ENCODE measurements around the gene CREBBP. TPM values are rescaled to one million over a fixed set of nuclear protein-coding genes. Genes with fewer than 3 reads are reported as not detected.

Gene CREBBP
- total RNA-seq, 1 experiment from 2014 or later, result 79.1 TPM

- Histone ChIP-seq H3K4ac (ENCODE audit: low read depth, low read length) (no peak overlapping the region), H2BK12ac (ENCODE audit: insufficient read length, low read depth, low read length) (no peak overlapping the region), H3K27me3 (ENCODE audit: insufficient read depth, low read length) (no peaks in the 10 kb centered on the region), H2AFZ (ENCODE audit: low read length) (no peak overlapping the region), H2AK5ac (ENCODE audit: insufficient read length, low read length) (no peak overlapping the region), H3K9ac (ENCODE audit: extremely low read depth, insufficient read length, low read length) (no peak overlapping the region), H4K8ac (replicated peaks; ENCODE audit: insufficient read length, low read depth, low read length) (no peak overlapping the region), H3K79me2 (ENCODE audit: insufficient read depth, low read length) (no peaks in the 10 kb centered on the region), H2BK5ac (ENCODE audit: insufficient read length, low read length) (no peak overlapping the region), H2BK120ac (ENCODE audit: low read depth, low read length, poor library complexity, severe bottlenecking) (no peak overlapping the region), H2BK15ac (ENCODE audit: low read depth, low read length) (no peak overlapping the region), H3K23ac (ENCODE audit: insufficient read length, low read depth, low read length) (no peak overlapping the region), H3K4me1 (ENCODE audit: insufficient read depth, low read length) (no peaks in the 10 kb centered on the region), H2BK20ac (ENCODE audit: low read depth, low read length, poor library complexity, severe bottlenecking) (no peak overlapping the region), H3K79me1 (ENCODE audit: insufficient read depth, low read depth, low read length, poor library complexity, severe bottlenecking) (no peaks in the 10 kb centered on the region), H3K27ac (ENCODE audit: insufficient read length, low read depth, low read length) (no peak overlapping the region), H3K56ac (ENCODE audit: insufficient read length, low read depth, low read length) (no peak overlapping the region), H3K18ac (ENCODE audit: insufficient read length, low read depth, low read length) (no peak overlapping the region), H3K23me2 (ENCODE audit: insufficient read length, low read depth, low read length, poor library complexity, severe bottlenecking) (no peaks in the 10 kb centered on the region), H3K9me3 (ENCODE audit: control insufficient read depth, low read depth, low read length) (no peaks in the 10 kb centered on the region), H3T11ph (ENCODE audit: low read length) (no peak overlapping the region), H4K5ac (ENCODE audit: insufficient read length, low read depth, low read length) (no peak overlapping the region), H4K20me1 (ENCODE audit: control insufficient read depth, insufficient read depth, insufficient read length) (no peaks in the 10 kb centered on the region), H3K4me2 (ENCODE audit: insufficient read depth, insufficient read length, low read length) (no peak overlapping the region), H4K91ac (ENCODE audit: insufficient read length, low read depth, low read length) (no peak overlapping the region), H3K14ac (ENCODE audit: insufficient read depth, low read length) (no peak overlapping the region)
- Mint-ChIP-seq H3K4me3 (no peak overlapping the region), H3K36me3 (ENCODE audit: insufficient read depth in 1 of 3, low read depth in 3 of 3) (peaks cover 50 to 87% (median 78%) of the 10 kb centered on the region in 3 experiments; a peak in 6 of 7 replicates), H3K9me3 (no peaks in the 10 kb centered on the region), H3K4me1 (no peaks in the 10 kb centered on the region), H3K27me3 (ENCODE audit: low read depth) (no peaks in the 10 kb centered on the region; the same call in 1 of the 2 replicates), H3K27ac (peak overlapping the region in 1 of 3 experiments; percentile 64; a peak in 1 of 7 replicates)
- no CpG with 5 or more reads among the region's 24 CpGs for WGBS (ENCODE audit: extremely low coverage, insufficient read length, low lambda C conversion rate)
- no peak for TF ChIP-seq CTCF (conservative IDR thresholded peaks at IDR 0.05)
- no peak for DNase-seq
Measured at GRCh38 chr16:3675601-3676130, 204.8 kb downstream of the CREBBP start.

Other genes starting within 250 kb of the CREBBP start
- 10.1 and 10.6 TPM in 2 replicates for gene DNASE1, start 226.0 kb downstream of the CREBBP start, total RNA-seq (2021)
- 211 and 242 TPM in 2 replicates for gene TRAP1, start 163.2 kb downstream of the CREBBP start, total RNA-seq (2021)
- gene ADCY9, start 235.7 kb upstream of the CREBBP start, total RNA-seq (2021), result 4.7 and 5.7 TPM in 2 replicates

All from H9 (cell line).